Lower leg skin (tissue), 4 donors: Measurements from ENCODE around the gene TENT4B. TPM values are rescaled to one million over a fixed set of nuclear protein-coding genes. Genes with fewer than 3 reads are reported as not detected.

Experiments used
- DNase-seq, 2 donors: peaks; one replicate each; pipeline ENCODE4 v3.0.0-alpha.2; 2019; ENCODE audit warnings: low spot score in 2 of 2
- H3K4me3 ChIP-seq: fragments of 200-600 bp; sonication (generic); 2 replicates; pipeline ENCODE4 v1.5.1; 2017; ENCODE audit warnings: mild to moderate bottlenecking, low read depth; ENCODE audit not compliant: poor library complexity, severe bottlenecking
- POLR2A ChIP-seq, 2 donors: fragments of 450-650 bp; IDR thresholded peaks; one replicate each; pipeline ENCODE4 v1.6.1; 2016 to 2017; ENCODE audit warnings: antibody characterized with exemption in 2 of 2, mild to moderate bottlenecking in 1 of 2, moderate library complexity in 1 of 2
- WGBS, 2 donors: methylation state at CpG; one replicate each; pipeline ENCODE4 v1.1.5; 2018; 5-methylcytosine and 5-hydroxymethylcytosine counted together
- intact Hi-C: fragments of 100-400 bp; cut with DNase I; formaldehyde crosslinking; loops from one replicate; pipeline ENCODE4 v1.15.0; 2023; ENCODE audit warnings: low total_unique reads
- total RNA-seq, 4 donors: library from RNA; depleted of rRNA; stranded (reverse); fragments of >200 nt; gene quantifications; one replicate each; pipeline ENCODE4 v1.1.0, GENCODE V29; 2016
- TF ChIP-seq, protein P1 (sequence below), 3 donors: fragments of 450-650 bp; IDR thresholded peaks; one replicate each; pipeline ENCODE4 v1.5.1; 2016; ENCODE audit warnings: antibody characterized with exemption in 3 of 3, mild to moderate bottlenecking in 3 of 3, moderate library complexity in 2 of 3

The TENT4B gene
- 10 to 100 TPM in 3 of 4 donors, 1 to 10 TPM in 1; 9.1 to 14.7 (median 12.6) TPM for total RNA-seq

DNA sequence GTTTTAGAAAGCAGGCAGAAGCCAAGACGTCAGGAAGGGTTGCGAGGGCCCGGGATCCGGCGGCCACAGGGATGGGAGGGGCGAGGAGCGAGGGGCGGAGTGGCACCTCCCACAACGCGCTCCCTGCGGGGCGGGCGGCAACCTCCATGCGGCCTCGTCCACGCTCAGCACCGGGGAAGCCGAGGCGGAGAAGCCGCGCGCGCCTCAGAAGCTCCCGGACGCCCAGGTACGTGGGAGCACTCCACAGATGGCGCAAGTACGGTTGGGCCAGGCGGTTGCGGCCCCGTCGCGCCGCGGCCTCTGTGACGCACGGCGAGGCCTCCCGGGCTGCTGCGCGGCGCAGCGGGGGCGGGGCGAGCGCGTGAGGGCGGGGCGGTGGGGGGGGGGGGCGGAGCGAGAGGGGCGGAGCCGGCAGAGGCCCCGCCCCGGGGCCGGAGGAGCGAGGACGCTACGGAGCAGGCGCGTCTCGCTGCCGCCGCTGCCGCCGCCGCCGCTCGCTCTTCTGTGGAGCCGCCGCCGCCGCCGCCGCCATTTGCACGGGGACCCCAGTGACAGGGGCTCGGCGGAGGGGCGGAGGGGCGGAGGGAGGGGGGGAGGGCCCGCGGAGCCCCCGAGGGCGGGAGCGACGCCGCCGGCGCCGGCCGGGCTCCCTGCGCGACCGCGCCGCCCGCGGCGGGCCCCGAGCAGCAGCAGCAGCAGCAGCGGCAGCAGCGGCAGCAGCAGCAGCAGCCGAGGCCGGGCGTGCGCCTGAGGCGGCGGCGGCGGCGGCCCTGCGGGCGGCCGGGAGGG, at the start of gene TENT4B:
Gene TENT4B, plus strand, starts transcription at position 500 of the 789 bp plus-strand sequence. CDS start 316 bp downstream, outside the sequence.
- peak within 1 kb of the TSS; percentile 79 for H3K4me3 ChIP-seq
- intact Hi-C loops: no loop called here
- DNase-seq: peak; percentile 78 to 97
- TF ChIP-seq POLR2A (IDR thresholded peaks at IDR 0.05): peak in 1 of 2 donors; percentile 44
- TF ChIP-seq, protein P1, sequence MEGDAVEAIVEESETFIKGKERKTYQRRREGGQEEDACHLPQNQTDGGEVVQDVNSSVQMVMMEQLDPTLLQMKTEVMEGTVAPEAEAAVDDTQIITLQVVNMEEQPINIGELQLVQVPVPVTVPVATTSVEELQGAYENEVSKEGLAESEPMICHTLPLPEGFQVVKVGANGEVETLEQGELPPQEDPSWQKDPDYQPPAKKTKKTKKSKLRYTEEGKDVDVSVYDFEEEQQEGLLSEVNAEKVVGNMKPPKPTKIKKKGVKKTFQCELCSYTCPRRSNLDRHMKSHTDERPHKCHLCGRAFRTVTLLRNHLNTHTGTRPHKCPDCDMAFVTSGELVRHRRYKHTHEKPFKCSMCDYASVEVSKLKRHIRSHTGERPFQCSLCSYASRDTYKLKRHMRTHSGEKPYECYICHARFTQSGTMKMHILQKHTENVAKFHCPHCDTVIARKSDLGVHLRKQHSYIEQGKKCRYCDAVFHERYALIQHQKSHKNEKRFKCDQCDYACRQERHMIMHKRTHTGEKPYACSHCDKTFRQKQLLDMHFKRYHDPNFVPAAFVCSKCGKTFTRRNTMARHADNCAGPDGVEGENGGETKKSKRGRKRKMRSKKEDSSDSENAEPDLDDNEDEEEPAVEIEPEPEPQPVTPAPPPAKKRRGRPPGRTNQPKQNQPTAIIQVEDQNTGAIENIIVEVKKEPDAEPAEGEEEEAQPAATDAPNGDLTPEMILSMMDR (IDR thresholded peaks at IDR 0.05): no peak
- 0 to 1% methylated on average over 21 to 42 of the region's 114 CpGs for WGBS, 2 donors

DNA sequence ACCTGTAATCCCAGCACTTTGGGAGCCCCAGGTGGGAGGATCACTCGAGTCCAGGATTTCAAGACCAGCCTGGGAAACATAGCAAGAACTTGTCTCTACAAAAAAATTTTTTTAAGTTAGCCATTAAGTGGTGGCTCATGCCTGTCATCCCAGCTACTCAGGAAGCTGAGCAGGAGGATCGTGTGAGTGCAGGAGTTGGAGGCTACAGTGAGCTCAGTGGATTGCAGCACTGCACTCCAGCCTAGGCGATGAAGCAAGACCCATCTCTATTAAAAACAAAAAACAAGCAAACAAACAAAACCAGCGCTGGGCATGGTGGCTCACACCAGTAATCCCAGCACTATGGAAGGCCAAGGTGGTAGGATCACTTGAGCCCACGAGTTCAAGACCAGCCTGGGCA, 49.3 kb upstream of the TENT4B start:
- intact Hi-C loops: no loop called here
- TF ChIP-seq POLR2A (IDR thresholded peaks at IDR 0.05): no peak
- TF ChIP-seq, protein P1 (IDR thresholded peaks at IDR 0.05): no peak
- DNase-seq: no peak
- WGBS, 2 donors: 76 to 85% methylated on average over 5 of the region's 5 CpGs
- no peak overlapping the region for H3K4me3 ChIP-seq

GRCh38 chr16:50114357-50115129, 38.6 kb upstream of the TENT4B start:
- no peak overlapping the region for H3K4me3 ChIP-seq
- peak in 1 of 2 donors; percentile 39 for DNase-seq
- TF ChIP-seq, protein P1 (IDR thresholded peaks at IDR 0.05): no peak
- TF ChIP-seq POLR2A (IDR thresholded peaks at IDR 0.05): no peak
- intact Hi-C loops: no loop called here
- WGBS, 2 donors: 65 to 74% methylated on average over 8 of the region's 8 CpGs

- no peak overlapping the region for H3K4me3 ChIP-seq
- intact Hi-C loops: no loop called here
- DNase-seq: no peak
- TF ChIP-seq POLR2A (IDR thresholded peaks at IDR 0.05): no peak
- TF ChIP-seq, protein P1 (IDR thresholded peaks at IDR 0.05): no peak
These were observed 32.4 kb upstream of the TENT4B start for GRCh38 chr16:50120711-50121110.

DNA sequence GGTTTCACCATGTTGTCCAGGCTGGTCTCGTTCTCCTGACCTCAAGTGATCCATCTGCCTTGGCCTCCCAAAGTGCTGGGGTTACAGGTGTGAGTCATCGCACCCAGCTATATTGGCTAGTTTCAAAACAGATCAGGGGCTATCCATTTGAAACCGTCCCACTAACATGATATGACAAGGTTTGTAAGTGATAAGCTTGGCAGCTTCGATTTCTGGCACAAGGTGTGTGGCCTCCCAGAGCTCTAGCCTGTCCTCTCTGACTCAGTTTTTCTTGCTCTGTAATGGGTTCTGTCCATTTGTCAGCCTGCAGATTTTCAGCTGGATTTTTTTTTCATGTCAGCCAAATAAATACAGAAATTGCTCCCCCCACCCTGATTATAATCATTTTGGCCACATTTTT, 31.8 kb upstream of the TENT4B start:
- intact Hi-C loops: no loop called here
- DNase-seq: peak in 1 of 2 donors; percentile 29
- WGBS, 2 donors: 82 to 85% methylated on average over 4 of the region's 4 CpGs
- TF ChIP-seq, protein P1 (IDR thresholded peaks at IDR 0.05): no peak
- no peak for TF ChIP-seq POLR2A (IDR thresholded peaks at IDR 0.05)
- no peak overlapping the region for H3K4me3 ChIP-seq
